AG10803 (cell line): ENCODE results near the gene DEFB108B.
"Not testable (repeated sequence)": the region's sequence is repeated elsewhere in the genome, so short reads cannot be mapped to it uniquely, and the experiment has no call there.

Experiments used
- DNase-seq: peaks from one replicate; pipeline ENCODE4 v3.0.0; 2010; ENCODE audit warnings: low read depth
- H3K4me3 ChIP-seq: 2 replicates; pipeline ENCODE4 v1.5.1; 2011; ENCODE audit warnings: mild to moderate bottlenecking, low read length, control low read depth
- TF ChIP-seq, protein P1 (sequence below): conservative IDR thresholded peaks from 2 replicates; pipeline ENCODE4 v1.5.1; 2011; ENCODE audit warnings: mild to moderate bottlenecking, low read length, control low read depth, inconsistent platforms

DEFB108B gene

DNA sequence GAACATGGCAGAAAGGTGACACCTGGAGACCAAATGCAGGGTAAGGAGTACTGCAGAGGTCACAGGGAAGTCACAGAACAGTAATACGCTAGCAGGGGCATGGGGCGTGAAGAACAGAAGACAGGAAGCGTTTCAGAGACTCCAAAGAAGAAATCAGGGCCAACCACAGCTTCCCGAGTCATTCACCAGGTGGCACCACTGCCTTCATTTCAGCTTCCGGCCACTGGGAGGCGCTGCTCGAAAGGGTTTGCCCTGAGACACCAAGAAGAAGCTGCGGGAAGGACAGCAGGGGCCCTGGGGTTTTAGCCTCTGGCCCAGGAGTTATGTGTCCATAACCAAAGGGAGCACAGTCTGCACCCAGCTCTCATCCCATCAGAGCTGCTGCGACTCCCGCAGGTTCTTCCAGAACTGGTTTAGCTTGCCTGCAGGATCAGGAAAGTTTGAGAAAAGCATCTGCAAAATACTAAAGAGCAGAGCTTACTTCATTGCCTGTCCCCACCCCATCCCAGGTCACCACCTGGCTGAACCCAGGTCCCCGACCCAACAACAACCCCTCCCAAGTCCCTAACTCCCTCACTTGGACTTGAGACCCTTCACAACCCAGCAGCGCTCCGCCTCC lies 32.6 kb upstream of the DEFB108B start:
- TF ChIP-seq, protein P1, sequence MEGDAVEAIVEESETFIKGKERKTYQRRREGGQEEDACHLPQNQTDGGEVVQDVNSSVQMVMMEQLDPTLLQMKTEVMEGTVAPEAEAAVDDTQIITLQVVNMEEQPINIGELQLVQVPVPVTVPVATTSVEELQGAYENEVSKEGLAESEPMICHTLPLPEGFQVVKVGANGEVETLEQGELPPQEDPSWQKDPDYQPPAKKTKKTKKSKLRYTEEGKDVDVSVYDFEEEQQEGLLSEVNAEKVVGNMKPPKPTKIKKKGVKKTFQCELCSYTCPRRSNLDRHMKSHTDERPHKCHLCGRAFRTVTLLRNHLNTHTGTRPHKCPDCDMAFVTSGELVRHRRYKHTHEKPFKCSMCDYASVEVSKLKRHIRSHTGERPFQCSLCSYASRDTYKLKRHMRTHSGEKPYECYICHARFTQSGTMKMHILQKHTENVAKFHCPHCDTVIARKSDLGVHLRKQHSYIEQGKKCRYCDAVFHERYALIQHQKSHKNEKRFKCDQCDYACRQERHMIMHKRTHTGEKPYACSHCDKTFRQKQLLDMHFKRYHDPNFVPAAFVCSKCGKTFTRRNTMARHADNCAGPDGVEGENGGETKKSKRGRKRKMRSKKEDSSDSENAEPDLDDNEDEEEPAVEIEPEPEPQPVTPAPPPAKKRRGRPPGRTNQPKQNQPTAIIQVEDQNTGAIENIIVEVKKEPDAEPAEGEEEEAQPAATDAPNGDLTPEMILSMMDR: peak; percentile 74
- H3K4me3 ChIP-seq: not testable (repeated sequence)
- DNase-seq: peak; percentile 55

DNA sequence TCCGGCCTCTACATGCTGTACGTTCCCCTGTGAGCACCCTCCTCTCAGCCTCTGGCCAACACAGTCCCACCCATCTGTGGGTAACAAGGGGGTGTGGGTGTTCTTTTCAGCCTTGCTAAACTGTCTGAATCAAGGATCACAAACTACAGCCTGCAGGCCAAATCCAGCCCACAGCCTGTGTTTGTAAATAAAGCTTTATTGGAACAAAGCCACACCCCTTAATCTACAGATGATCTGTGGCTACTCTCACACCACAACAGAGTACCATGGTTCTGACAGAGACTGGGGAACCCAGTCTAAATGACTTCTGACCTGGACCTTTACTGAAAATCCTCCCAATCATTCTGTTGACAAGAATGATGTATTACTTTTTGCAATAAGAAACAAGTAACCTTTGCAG lies 32.0 kb upstream of the DEFB108B start:
- H3K4me3 ChIP-seq, DNase-seq: not testable (repeated sequence)

DNA sequence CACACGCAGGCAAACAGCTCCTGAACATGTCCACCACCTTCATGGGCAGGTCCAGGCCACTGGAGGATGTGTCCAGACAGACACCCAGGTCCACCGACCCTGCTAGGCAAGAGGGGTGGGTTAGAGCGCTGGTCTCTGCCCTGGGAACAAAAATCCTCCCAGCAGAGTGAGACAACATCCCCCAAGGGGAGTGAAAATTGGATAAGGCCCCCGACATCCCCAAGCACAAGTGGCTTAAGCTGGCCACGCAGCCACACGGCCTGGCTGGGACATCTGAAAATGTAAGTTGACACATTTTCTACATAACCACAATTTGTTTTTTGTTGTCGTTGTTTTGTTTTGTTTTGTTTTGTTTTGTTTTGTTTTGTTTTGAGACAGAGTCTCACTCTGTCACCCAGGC lies 30.1 kb upstream of the DEFB108B start:
- DNase-seq, H3K4me3 ChIP-seq: not testable (repeated sequence)

DNA sequence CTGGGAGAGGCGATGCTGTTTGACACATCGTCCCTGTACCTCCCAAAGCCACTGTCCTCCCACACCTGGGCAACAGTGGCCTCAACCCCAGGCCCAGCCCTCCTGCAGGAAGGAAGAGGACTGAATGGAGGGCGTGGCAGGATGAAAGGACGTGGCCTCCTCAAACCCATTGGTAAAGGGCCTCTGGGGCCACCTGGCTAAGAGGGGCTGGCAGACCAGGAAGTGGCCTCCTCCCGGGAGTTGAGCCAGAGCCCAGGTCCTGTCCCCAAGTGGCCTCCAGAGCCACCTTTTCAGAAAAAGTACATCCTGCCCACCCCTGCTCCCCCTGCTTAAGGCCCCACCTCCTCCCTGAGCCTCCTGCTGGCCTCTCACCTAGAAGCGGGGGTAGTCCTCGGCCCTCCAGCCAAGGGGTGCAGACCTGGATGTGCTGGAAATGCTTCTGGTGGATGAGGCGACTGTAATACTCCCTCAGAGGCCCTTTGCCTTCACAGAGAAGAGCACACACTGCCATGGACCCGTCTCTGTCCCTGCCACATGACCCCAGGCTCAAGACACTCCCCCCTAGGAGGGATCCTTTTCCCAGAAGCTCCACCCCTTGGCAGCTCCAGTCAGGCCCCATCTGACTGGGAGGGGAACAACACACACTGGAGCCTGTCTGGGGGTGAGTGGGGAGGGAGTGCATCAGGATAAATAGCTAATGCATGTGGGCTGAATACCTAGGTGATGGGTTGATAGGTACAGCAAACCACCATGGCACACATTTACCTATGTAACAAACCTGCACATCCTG lies 28.6 kb upstream of the DEFB108B start:
- DNase-seq, H3K4me3 ChIP-seq: not testable (repeated sequence)

DNA sequence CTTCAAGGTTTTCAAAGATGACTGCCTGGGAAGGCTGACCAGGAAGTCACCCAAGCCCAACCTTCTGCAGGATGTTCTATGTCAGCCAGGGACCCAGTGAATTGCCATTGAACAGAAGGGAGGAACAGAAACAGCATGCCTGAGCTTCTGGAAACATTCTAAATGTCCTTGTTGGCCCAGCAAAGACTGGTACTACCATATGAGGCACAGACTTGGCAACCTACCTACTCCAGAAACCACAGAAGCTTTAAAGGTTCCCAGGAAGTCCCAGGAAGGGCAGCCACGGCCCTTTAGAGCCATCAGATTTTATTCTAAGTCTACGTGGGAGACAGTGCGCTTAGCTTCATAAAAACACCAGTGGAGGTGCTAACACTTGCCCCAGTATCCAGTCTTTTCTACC lies 20.5 kb upstream of the DEFB108B start:
- not testable (repeated sequence) for H3K4me3 ChIP-seq
- peak; percentile 49 for DNase-seq

DNA sequence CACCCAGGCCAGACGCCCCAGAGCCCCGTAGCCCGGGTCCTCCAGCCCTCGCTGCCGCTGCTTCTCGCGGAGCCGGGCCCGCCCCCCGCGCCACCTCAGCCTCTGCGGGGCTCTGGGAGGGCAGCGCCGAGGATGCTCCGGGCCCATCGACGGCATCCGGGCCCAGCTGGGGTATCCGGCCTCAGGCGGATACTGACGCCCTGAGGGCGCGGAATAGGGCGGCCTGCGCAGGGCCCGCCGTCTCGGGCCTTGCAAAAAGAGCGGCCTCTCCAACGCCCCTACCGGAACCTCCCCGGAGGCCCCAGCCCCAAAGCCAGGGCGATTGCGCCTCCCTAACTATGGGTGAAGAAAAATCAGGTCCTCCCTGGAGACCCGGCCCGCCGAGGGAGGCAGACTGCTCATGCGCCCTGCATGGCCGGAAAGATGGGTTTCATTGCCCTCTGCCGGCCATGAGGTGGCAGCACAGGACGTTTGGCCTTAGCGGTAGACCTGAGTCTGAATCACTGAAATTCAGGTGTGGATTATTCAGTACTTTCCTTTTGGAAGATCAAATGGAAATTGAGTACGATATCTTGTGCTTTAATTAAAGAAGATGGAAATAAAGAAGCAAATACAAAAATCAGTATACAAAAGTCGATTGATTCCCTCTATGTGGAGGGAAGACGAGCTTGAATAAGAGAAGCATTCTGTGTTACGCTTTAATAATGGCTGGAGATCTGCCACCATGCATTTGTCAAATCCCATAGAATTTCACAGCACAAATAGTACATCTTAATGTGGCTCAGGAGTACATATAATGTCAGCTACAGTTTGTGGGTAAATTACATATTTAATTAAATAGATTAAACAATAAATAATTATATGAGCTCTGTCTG lies 19.3 kb upstream of the DEFB108B start:
- peak overlapping the region; percentile 51 for H3K4me3 ChIP-seq

DNA sequence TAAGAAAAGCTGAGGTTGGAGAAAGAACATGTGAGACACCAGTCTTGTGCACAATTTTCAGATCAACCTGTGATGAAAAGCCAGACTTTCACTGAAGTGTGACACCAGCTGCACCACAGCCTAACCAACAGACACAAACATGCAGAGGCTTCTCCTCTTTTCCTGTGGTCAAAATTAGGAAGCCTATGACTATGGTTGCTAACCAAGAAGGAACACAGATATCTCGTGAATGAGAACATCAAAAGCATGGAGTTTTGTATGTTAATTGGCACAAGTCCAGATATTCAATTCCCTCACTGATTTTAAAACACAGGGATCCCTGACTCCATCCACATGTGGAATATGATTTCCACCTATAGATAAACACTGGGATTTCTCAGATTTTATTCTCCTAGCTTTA lies 11.5 kb upstream of the DEFB108B start:
- DNase-seq, H3K4me3 ChIP-seq: not testable (repeated sequence)

More for the DNA sequence above, 19.3 kb upstream of the DEFB108B start:
- TF ChIP-seq, protein P1: peak; percentile 69
- peak; percentile 66 for DNase-seq

DNA sequence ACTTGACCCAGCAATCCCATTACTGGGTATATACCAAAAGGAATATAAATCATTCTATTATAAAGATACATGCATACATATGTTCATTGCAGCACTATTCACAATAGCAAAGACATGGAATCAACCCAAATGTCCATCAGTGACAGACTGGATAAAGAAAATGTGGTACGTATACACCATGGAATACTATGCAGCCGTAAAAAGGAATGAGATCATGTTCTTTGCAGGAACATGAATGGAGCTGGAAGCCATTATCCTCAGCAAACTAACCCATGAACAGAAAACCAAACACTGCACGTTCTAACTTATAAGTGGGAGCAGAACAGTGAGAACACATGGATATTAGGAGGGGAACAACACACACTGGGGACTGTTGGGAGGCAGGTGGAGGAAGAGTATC lies 3.8 kb upstream of the DEFB108B start:
- not testable (repeated sequence) for H3K4me3 ChIP-seq, DNase-seq

DNA sequence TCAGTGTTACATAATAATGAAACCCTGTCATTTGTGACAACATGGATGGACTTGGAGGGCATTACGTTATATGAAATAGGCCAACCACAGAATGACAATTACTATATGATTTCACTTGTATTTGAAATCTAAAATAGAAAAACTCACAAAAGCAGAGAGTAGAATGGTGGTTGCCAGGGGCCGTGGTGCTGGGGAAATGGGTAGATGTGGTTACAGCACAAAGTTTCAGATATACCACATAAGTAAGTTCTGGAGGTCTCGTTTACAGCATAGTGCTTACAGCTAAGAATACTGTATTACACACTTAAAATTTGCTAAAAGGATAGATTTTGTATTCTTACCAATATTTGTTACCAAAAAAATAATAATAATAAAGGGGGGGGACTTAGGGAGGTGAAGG lies 3.3 kb upstream of the DEFB108B start:
- not testable (repeated sequence) for DNase-seq, H3K4me3 ChIP-seq

DNA sequence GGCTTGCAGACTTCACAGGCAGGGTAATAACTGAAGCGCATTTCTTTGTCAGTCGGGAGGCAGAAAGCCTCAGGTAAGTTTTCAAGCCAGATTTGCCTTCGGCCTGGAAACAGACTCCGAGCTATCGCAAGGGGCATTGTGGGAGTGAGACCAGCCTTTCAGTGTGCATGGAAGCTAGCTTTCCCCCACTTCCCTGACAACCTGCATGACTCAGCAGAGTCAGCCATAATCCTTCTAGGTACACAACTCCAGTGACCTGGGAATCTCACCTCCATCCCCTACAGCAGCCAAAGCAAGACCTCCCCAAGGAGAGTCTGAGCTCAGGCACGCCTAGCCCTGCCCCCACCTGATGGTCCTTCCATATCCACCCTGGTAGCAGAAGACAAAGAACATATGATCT lies 9.7 kb downstream of the DEFB108B start:
- H3K4me3 ChIP-seq, DNase-seq: not testable (repeated sequence)

DNA sequence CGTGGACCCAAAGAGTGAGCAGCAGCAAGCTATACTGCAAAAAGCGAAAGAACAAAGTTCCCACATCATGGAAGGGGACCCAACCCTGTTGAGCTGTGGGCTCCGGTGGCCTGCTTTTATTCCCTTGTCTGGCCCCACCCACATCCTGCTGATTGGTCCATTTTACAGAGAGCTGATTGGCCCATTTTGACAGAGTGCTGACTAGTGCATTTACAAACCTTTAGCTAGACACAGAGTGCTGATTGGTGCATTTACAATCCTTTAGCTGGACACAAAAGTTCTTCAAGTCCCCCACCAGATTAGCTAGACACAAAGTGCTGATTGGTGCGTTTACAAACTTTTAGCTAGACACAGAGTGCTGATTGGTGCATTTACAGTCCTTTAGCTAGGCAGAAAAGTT lies 10.4 kb downstream of the DEFB108B start:
- not testable (repeated sequence) for H3K4me3 ChIP-seq, DNase-seq

DNA sequence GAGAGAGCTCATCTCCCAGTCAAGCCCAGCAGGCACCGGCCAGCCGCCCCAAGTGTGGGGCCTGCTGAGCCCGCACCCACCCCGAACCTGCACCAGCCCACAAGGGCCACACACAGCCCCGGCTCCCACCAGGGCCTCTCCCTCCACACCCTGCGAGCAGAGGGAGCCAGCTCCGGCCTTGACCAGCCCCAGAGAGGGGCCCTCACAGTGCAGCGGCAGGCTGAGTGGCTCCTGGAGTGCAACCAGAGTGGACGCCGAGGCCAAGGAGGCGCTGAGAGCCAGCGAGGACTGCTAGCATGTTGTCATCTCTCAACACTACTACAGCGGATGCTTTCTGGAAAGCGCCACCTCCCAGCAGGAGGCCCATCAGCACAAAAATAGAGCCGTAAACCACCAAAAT lies 10.9 kb downstream of the DEFB108B start:
- DNase-seq: no peak
- TF ChIP-seq, protein P1: no peak
- no peak overlapping the region for H3K4me3 ChIP-seq

DNA sequence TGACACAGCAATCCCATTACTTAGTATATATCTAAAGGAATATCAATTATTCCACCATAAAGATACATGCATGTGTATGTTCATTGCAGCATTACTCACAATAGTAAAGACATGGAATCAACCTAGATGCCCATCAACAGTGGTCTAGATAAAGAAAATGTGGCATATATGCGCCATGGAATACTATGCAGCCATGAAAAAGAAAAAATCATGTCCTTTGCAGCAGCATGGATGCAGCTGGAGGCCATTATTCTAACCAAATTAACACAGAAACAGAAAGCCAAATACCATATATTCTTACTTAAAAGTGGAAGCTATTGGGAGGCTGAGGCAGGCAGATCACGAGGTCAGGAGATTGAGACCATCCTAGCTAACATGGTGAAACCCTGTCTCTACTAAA lies 20.9 kb downstream of the DEFB108B start:
- DNase-seq, H3K4me3 ChIP-seq: not testable (repeated sequence)

DNA sequence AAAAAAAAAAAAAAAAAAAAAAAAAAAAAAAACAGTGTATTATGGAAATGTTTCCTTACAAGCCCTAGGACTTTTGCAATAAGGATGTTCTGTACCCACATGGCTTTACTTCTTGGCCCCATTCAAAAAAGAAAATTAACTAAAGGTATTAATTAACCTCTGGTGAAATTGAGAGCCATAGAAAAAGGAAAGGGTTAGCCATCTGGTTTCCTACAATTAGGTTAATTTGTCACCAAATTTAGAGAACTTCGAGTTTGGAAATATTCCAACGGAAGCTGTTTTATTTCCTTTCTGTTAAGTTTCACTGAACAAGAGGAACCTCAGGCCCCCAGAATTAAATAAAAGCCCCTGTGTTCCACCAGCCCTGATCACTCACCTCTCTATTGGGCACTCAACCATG lies 22.9 kb downstream of the DEFB108B start:
- DNase-seq, H3K4me3 ChIP-seq: not testable (repeated sequence)

DNA sequence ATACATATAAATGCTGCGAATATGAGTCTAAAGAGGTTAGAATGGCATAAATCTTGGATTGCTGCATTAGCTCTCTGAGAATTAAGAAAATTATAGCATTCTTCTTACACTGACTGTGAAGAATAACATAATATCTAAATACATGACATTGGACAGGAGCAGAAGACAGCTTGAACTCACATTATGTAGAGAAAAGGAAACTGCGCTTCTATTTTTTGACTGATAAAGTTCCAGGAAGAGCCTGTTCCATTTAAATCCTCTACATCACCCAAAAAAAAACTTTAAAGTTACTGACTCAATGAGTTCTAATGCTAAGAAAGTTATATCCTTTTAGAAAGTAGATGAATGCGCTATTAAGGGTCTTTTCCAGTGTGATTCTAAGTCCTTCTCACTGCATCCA lies 27.8 kb downstream of the DEFB108B start:
- DNase-seq, H3K4me3 ChIP-seq: not testable (repeated sequence)
